ENCODE data around the gene FLRT2.

DNA sequence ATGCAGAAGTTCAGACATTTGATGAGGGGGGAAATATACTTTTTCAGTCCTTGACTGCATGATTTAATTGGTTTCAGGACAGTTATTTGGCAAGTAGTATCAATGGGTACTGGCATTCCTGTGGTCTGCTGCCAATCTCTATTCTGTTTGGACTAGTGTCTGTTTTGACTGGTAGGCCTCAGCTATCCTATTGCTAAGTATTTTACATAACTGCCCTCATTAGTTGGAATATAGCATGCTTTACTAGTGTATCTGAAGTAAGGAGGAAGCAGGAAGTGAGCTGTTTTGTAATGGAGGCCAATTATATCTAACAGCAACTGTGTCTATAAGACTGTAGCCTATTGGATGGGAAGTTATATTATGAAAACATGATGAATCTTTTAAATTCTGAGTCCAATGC, 104.3 kb downstream of the FLRT2 start:
- TF ChIP-seq, protein P1, sequence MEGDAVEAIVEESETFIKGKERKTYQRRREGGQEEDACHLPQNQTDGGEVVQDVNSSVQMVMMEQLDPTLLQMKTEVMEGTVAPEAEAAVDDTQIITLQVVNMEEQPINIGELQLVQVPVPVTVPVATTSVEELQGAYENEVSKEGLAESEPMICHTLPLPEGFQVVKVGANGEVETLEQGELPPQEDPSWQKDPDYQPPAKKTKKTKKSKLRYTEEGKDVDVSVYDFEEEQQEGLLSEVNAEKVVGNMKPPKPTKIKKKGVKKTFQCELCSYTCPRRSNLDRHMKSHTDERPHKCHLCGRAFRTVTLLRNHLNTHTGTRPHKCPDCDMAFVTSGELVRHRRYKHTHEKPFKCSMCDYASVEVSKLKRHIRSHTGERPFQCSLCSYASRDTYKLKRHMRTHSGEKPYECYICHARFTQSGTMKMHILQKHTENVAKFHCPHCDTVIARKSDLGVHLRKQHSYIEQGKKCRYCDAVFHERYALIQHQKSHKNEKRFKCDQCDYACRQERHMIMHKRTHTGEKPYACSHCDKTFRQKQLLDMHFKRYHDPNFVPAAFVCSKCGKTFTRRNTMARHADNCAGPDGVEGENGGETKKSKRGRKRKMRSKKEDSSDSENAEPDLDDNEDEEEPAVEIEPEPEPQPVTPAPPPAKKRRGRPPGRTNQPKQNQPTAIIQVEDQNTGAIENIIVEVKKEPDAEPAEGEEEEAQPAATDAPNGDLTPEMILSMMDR (IDR thresholded peaks at IDR 0.05), result no peak
- TF ChIP-seq MAZ (IDR thresholded peaks at IDR 0.05; ENCODE audit: borderline replicate concordance, low read depth, low read length), result no peak
- TF ChIP-seq, protein P2, sequence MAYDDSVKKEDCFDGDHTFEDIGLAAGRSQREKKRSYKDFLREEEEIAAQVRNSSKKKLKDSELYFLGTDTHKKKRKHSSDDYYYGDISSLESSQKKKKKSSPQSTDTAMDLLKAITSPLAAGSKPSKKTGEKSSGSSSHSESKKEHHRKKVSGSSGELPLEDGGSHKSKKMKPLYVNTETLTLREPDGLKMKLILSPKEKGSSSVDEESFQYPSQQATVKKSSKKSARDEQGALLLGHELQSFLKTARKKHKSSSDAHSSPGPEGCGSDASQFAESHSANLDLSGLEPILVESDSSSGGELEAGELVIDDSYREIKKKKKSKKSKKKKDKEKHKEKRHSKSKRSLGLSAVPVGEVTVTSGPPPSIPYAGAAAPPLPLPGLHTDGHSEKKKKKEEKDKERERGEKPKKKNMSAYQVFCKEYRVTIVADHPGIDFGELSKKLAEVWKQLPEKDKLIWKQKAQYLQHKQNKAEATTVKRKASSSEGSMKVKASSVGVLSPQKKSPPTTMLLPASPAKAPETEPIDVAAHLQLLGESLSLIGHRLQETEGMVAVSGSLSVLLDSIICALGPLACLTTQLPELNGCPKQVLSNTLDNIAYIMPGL (CRISPR knock-in tag; IDR thresholded peaks at IDR 0.05; ENCODE audit: borderline replicate concordance), result no peak
- no peak for TF ChIP-seq POLR2AphosphoS2 (conservative IDR thresholded peaks at IDR 0.05; ENCODE audit: low read length)
- no peak for TF ChIP-seq SREBF2 (IDR thresholded peaks at IDR 0.05)
- no peak for TF ChIP-seq HOXA7 (CRISPR knock-in tag; IDR thresholded peaks at IDR 0.05)
- TF ChIP-seq ESRRA (IDR thresholded peaks at IDR 0.05; ENCODE audit: borderline replicate concordance, low read length), result no peak
- no peak for TF ChIP-seq KDM5A (IDR thresholded peaks at IDR 0.05)
- TF ChIP-seq JUN (IDR thresholded peaks at IDR 0.05), result no peak
